ENCODE measurements around the gene CASP6.
A peak's percentile ranks its signal among the peaks of the same experiment; 100 is the strongest.

CASP6 gene

GRCh38 chr4:109702950-109703663, at the start of gene CASP6:
TSS of gene CASP6 (minus strand) at chr4:109703445. CDS start at chr4:109703395, 50 bp downstream.
- DNase-seq (ENCODE audit: low spot score) = peak; percentile 94

DNA sequence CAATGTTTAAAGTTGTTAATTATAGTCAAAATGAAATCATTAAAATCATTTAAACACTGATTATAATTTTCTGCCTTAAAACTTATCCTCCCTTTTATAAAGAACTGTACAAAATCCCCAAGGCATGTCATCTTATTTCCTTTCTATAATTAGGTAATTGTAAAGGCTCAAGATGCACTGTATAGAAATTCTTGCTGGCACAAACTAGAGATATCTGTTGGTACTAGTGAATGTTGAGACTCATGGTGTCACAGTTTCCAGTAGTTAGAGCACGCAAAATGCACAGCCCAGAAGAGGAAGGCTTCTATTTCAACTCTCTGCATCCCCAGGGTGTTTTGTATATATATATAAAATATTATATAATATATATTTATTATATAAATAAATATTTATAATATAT, 49.3 kb upstream of the CASP6 start:
- no peak for DNase-seq (ENCODE audit: low spot score)

DNA sequence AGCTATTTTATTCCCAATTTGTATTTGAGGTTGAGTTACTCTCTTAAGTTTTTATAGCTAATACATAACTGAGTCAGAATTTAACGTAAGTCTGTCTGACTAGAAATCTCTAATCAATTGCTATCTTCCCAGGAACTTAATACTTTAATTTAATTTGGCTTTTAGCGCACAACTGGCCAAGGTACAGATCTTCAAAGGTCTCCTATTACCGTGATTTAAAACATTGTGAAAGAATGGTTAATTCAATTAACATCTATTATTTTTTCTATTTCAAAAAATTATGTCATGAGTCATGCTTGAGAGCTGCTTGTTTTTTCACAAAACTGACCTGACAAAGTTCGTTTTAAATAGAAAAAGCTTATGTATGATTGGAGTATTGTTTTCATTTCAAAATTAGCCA, 48.6 kb upstream of the CASP6 start:
- DNase-seq (ENCODE audit: low spot score) = no peak

DNA sequence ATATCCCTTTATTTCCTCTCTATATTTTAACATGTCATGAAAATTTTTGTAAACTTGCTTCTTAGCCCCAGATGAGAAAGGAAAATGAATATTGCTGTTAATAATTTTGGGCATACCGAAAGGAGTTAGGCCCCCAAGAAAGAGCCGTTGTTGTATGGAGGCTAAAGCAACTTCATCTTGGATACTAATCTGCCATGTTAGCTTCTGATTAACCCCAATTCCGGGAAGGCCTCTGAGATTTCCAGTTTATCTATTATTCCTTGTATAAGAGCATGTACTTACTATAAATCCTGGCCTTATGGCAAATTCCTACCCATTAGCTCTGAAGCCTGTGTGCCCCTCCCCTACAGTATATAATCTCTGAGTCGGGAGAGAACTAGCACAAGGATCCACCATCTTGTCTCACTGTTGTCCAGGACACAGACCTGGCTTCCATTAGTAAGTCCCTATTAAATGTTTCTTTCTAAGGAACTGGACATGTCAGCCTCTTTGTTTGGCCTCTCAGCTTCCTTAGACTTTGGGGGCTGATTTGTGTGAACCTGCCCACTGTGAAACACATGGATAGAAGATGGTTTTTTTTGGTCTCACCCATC, 47.5 kb upstream of the CASP6 start:
- DNase-seq (ENCODE audit: low spot score) = no peak

DNA sequence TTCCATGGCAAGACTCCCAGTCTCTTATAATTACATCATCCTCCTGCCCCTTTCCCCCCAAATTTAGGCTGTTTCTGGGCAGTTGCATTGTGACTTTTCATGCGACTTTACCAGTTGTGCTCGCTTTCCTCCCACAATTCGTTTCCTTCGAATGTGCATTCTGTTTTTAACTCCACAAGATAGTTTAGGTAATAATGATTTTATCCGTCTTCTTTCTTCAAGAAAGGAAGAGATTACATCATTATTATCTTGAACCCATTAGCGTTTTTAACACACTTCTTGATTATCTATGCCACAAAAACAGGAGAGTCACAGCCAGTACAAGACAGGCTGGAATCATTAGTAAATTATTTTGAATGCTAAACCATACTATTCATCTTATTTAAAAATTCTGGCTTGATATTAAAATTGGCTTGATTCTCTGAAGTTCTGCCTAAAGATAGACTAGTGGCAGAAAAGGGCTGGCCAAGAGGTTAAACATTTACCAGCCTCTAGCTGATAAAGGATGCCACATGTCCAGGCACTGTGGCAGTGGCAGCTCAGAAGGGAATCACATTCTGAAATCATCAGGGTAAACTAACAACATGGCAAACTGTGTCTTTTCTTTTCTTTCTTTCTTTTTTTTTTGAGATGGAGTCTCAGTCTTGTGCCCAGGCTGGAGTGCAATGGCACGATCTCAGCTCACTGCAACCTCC, 46.3 kb upstream of the CASP6 start:
- DNase-seq (ENCODE audit: low spot score) = no peak

- DNase-seq (ENCODE audit: low spot score) = no peak
Measured at GRCh38 chr4:109748114-109748513, 44.9 kb upstream of the CASP6 start.

DNA sequence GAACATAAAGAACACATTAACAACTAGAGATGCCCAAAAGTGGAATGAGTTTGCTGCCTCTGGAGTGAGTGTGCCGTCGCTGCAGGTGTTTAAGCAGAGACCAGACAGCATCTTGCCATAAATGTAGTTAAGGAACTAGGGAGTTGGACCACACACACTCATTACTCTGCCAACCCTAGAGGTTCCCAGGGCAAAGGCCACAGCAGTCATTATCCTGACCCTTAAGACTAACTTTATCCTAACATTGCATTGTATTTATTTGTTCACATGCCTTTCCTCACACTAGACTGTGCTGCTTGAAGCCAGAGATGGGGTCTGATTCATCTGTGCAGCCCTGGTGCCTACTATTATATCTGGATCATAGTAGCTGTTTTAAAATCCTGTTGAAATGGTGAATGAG, 43.5 kb upstream of the CASP6 start:
- no peak for DNase-seq (ENCODE audit: low spot score)

- DNase-seq (ENCODE audit: low spot score) = no peak
Measured at GRCh38 chr4:109745830-109746229, 42.6 kb upstream of the CASP6 start.

DNA sequence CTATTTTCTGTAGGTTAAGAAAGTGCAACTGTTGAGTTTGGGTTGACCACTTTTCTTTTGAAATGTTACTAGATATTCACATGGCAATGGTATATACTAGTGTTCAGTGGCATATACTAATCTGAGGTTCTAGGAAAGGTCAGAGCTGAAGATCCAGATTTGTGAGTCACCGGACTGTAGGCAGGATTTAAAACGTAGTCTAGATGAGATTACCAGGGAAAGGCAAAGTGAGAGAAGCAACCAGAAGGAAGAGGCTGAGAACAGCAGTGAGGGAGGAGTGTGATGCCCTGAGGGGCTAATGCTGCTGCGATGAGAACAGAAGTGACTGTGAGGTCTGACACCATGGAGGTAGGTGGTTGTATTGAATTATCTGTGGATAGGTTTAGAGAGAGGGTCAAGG, 36.3 kb upstream of the CASP6 start:
- DNase-seq (ENCODE audit: low spot score) = no peak

GRCh38 chr4:109738104-109738872, 35.0 kb upstream of the CASP6 start:
- no peak for DNase-seq (ENCODE audit: low spot score)

- no peak for DNase-seq (ENCODE audit: low spot score)
Measured at GRCh38 chr4:109735566-109736365, 32.5 kb upstream of the CASP6 start.

DNA sequence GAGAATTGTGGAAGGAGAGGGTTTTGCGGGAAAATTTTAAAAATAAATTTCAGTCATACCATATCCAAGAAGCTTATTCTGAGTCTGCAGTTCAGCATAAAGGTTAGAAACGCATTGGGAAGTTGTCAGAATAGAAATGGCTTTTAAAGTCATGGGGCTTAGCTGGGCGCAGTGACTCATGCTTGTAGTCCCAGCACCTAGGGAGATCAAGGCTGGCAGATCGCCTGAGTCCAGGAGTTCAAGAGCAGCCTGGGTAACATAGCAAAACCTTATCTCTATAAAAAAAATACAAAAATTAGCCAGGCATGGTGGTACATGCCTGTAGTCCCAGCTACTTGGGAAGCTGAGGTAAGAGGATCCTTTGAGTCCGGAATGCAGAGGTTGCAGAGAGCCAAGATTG, 30.5 kb upstream of the CASP6 start:
- DNase-seq (ENCODE audit: low spot score) = no peak

DNA sequence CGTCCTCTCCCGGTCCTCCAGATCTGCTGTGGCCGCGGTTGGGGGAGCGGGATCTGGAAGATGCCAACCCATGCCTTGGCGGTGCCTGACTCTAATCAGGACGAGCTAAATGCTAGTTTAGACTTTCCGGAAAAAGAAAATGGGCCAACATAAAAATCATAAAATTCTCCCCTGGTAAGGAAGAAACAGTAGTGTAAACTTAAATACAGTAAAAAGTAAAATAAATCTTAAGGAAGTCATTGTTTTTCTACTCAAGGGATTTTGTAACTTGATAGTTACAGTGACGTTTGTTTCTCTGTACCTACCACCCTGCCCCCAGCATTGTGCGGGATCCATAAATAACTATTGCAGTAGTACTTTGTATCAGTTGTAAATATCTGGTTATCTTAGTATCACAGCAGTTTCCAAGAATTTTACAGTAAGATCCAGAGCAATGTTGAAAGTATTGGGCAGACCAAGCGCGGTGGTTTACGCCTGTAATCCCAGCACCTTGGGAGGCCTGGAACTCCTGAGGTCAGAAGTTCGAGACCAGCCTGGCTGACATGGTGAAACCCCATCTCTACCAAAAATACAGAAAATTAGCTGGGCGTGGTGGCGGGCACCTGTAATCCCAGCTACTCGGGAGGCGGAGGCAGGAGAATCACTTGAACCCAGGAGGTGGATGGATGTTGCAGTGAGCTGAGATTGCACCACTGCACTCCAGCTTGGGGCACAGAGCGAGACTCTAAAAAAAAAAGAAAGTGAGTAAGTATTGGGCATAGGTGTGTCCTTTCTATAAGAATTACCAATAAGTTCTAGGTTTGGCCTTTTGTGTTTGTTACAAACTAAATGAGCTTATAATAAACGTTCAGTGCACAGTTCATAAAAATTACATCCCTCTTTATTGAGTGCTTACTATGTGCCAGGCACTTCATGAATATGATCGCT, 27.6 kb upstream of the CASP6 start:
- no peak for DNase-seq (ENCODE audit: low spot score)

DNA sequence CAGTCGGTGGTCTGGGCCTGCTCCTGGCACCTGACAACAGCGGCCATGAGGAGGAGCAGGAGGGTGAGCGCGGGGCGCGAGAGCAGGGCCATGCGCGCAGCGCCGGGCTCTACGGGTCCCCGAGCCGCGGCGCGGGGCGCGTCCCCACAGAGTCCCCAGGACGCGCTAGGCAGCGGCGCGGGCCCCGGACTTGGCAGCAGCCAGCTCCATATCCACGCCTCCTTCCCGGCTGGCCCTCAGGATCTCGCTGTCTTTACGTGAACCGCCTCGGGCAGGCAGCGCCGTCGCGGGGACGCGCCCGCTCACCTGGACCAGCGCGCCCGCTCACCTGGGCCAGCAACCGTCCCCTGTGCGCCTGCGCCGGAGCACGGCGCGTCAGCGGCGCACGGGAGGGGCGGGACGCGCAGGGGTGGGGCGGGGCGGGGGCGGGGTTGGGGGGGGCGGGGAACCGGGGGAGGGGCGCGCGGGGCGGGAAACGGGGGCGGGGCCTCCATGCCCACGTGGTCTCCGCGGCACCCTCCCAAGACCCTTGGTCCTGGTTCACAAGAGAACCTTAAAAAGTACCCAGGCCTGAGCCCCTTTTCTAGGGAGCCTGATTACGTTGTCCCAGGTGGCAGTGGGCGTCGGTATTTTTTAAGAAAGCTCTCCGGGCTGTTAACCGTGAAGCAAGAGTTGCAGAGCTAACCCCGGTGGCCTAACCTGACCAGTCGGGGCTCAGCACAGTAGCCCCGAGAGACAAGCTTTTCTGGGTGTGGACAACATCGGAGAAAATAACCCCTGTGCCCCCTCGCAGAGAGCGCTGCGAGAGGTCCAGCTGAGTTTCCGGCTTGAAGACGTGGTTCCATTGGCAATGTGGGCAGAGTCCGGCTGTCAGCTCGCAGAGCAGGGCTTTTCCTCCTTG, 26.7 kb upstream of the CASP6 start, which contains the start of gene PLA2G12A:
Gene PLA2G12A, minus strand, starts transcription at position 353 of the 901 bp plus-strand sequence. Its CDS starts 261 bp downstream, at position 92.
- peak; percentile 96 for DNase-seq (ENCODE audit: low spot score)

DNA sequence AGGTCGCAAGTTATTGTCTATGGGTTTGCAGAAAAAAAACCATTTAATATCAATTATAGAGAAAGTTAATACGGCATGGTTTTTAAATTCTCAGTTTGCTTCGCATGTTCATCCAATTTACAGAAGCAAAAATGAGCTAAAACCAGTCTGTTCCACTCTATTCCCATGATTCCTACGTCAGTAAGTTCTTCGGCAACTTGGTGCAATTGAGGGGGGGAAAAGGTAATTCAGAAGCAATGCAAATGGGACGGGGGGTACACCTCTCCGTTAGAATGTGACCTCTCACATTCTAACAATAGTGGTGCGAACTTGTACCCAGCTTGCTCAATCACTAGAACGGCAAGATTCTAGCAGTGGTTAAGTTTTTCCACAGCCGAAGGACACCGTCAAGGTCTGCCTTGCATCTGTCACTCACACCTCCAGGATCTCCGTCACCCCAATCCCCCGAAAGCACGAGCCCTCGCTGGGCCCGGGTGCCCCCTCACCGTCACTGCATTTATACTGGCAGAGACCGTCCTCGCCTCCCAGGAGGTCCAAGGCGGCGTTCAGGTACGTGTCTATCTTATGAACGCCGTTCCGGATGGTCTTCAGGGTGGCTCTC, 26.0 kb upstream of the CASP6 start:
- peak; percentile 4 for DNase-seq (ENCODE audit: low spot score)

DNA sequence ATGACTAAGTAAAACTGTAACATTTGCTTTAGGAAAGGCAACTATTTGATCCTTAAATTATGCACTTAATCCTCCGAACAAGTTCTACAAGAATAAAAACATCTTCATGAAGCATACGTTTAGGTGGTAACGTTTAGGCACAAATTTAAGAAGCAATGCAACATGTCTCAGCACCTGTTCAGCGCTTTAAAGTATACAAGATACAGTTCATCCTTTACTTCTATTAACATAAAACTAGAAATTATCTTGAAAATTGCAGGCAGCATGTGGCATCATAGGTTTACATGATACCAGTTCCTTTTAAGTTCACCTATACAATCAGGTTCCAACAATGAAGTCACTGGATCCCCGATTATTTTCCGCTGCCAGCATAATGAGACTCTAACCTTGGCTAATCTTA, 25.1 kb upstream of the CASP6 start:
- no peak for DNase-seq (ENCODE audit: low spot score)

DNA sequence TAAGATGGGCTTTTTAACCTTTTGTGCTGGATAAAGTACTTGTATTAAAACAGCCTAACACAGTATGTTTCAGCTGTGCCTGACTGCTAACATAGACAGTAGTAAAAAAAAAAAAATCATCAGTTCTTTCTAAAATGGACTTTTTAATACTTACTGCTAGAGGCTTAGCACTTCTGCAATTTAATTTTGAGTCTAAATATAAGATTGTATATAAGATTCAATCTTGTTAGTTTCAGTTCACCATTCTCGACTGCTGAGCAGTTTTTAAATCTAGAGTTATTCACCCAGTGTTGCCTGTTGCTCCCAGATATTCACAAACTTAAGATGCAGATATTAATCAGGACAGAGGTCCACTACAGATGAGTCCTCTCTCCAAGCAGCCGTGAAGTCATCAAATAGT, 19.9 kb upstream of the CASP6 start:
- no peak for DNase-seq (ENCODE audit: low spot score)

DNA sequence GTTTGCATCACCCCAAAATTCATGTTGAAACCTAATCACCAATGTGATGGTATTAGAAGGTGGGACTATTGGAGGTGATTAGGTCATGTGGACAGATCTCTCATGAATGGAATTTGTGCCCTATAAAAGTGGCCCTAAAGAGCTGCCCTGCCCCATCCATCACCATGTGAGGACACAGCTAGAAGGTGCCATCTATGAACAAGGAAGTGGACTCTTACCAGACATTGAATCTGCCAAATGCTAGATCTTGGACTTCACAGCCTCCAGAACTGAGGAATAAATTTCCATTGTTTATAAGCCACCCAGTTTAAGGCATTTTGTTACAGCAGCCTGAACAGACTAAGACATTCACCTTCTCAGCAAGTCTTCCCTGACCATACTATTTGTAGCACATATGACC, 19.1 kb upstream of the CASP6 start:
- DNase-seq (ENCODE audit: low spot score) = no peak

DNA sequence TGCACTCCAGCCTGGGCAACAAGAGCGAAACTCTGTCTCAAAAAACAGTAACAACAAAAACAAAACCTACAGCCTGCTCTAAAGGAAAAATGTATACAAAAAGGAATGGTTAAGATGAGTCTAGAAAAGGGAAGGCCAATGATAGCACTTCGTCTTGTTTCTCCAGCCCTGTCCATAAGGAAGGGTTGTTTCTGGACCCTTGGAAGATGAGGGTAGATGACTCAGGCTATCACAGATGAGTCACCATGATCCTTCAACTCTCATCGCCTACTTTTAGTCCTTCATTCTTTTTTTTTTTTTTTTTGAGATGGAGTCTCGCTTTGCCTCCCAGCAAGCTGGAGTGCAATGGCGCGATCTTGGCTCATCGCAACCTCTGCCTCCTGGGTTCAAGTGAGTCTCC, 17.8 kb upstream of the CASP6 start:
- DNase-seq (ENCODE audit: low spot score) = peak; percentile 14
